ENCODE data around the gene SPOCK3.

DNA sequence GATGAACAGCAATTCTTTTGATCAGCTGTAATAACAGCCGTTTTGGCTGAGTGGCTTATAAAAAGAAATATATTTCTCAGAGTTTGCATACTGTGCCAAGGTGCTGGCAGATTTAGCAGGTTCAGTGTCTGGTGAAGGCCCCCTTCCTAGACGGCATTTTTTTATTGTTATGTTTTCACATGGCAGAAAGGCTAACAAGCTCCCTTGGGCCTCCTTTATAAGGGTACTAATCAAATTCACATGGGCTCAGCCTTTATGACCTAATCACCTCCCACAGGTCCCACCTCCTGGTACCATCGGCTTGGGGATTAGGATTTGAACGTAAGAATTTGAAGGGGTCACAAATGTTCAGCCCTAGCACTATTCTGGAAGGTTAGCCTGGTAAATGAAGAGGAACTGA is 431.9 kb downstream of the SPOCK3 start:
- TF ChIP-seq, protein P1, sequence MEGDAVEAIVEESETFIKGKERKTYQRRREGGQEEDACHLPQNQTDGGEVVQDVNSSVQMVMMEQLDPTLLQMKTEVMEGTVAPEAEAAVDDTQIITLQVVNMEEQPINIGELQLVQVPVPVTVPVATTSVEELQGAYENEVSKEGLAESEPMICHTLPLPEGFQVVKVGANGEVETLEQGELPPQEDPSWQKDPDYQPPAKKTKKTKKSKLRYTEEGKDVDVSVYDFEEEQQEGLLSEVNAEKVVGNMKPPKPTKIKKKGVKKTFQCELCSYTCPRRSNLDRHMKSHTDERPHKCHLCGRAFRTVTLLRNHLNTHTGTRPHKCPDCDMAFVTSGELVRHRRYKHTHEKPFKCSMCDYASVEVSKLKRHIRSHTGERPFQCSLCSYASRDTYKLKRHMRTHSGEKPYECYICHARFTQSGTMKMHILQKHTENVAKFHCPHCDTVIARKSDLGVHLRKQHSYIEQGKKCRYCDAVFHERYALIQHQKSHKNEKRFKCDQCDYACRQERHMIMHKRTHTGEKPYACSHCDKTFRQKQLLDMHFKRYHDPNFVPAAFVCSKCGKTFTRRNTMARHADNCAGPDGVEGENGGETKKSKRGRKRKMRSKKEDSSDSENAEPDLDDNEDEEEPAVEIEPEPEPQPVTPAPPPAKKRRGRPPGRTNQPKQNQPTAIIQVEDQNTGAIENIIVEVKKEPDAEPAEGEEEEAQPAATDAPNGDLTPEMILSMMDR (IDR thresholded peaks at IDR 0.05): no peak
- no peak for TF ChIP-seq TCF7L2 (IDR thresholded peaks at IDR 0.05; ENCODE audit: low read depth, low read length)

All from Panc1 (cell line).